HEK293 (cell line): ENCODE results near the gene CCDC117.
"Not testable (repeated sequence)": the region's sequence is repeated elsewhere in the genome, so short reads cannot be mapped to it uniquely, and the experiment has no call there.

Source experiments
- CTCF ChIA-PET: fragments of 350-600 bp; formaldehyde crosslinking; extraction: SDS; loops from one replicate; lab custom pipeline; 2021; ENCODE audit warnings: antibody characterized with exemption; lab: Yijun Ruan, JAX
- POLR2A ChIA-PET: fragments of 300-600 bp; formaldehyde crosslinking; extraction: SDS; loops from one replicate; lab custom pipeline; 2020; ENCODE audit warnings: antibody characterized with exemption, inconsistent platforms; lab: Yijun Ruan, JAX
- H3K27ac ChIP-seq: fragments of 200-500 bp; sonication (Bioruptor generic); 2 replicates; pipeline ENCODE4 v1.5.1; 2014; ENCODE audit warnings: low read depth, low read length, control low read depth, inconsistent platforms; ENCODE audit errors: extremely low read depth
- H3K36me3 ChIP-seq, 2 experiments: fragments of 200-500 bp in 1 of 2; sonication (Bioruptor generic) in 1 of 2; 1 replicate in 1 of 2; 2 replicates in 1 of 2; pipeline ENCODE4 v1.5.1; 2014 to 2017; ENCODE audit warnings: inconsistent platforms in 2 of 2, low read length in 2 of 2; ENCODE audit not compliant: control insufficient read depth in 2 of 2, insufficient read depth in 1 of 2
- H3K4me1 ChIP-seq: fragments of 200-500 bp; sonication (Bioruptor generic); 2 replicates; pipeline ENCODE4 v1.5.1; 2014; ENCODE audit warnings: mild to moderate bottlenecking, low read length, inconsistent platforms; ENCODE audit not compliant: control insufficient read depth, insufficient read depth
- H3K4me3 ChIP-seq: 2 replicates; pipeline ENCODE4 v1.5.1; 2011; ENCODE audit warnings: low read depth, mild to moderate bottlenecking, control low read depth, low read length, moderate library complexity
- H3K9me3 ChIP-seq: fragments of 200-500 bp; sonication (Bioruptor generic); 2 replicates; pipeline ENCODE4 v1.5.1; 2014; ENCODE audit warnings: low read depth, low read length, inconsistent platforms; ENCODE audit not compliant: control insufficient read depth, insufficient read depth
- GLI2 ChIP-seq: fragments of 450-650 bp; formaldehyde crosslinking; IDR thresholded peaks from 2 replicates; pipeline ENCODE4; 2017; ENCODE audit warnings: missing biosample characterization, missing genetic modification characterization, low read depth, borderline replicate concordance
- HOXA7 ChIP-seq: sonication (generic); formaldehyde crosslinking; IDR thresholded peaks from 2 replicates; pipeline ENCODE4 v1.8.1; 2022; ENCODE audit warnings: missing genetic modification reagents, borderline replicate concordance
- PATZ1 ChIP-seq: fragments of 450-650 bp; formaldehyde crosslinking; IDR thresholded peaks from 2 replicates; pipeline ENCODE4 v1.5.1; 2016; ENCODE audit warnings: missing biosample characterization, missing genetic modification characterization
- PBX3 ChIP-seq: sonication (generic); formaldehyde crosslinking; IDR thresholded peaks from 2 replicates; pipeline ENCODE4 v1.8.1; 2022; ENCODE audit warnings: mild to moderate bottlenecking, moderate library complexity, missing genetic modification reagents
- PRDM1 ChIP-seq: fragments of 450-650 bp; formaldehyde crosslinking; IDR thresholded peaks from 2 replicates; pipeline ENCODE4; 2016; ENCODE audit warnings: missing biosample characterization, missing genetic modification characterization
- SCRT2 ChIP-seq: fragments of 450-650 bp; formaldehyde crosslinking; IDR thresholded peaks from 2 replicates; pipeline ENCODE4 v1.5.1; 2016; ENCODE audit warnings: missing biosample characterization, missing genetic modification characterization
- WT1 ChIP-seq: fragments of 450-650 bp; formaldehyde crosslinking; IDR thresholded peaks from 2 replicates; pipeline ENCODE4 v1.5.1; 2016; ENCODE audit warnings: missing biosample characterization, missing genetic modification characterization
- ZBTB7A ChIP-seq: fragments of 450-650 bp; formaldehyde crosslinking; IDR thresholded peaks from 2 replicates; pipeline ENCODE4 v1.5.1; 2016; ENCODE audit warnings: low read depth, missing biosample characterization, missing genetic modification characterization
- ZNF121 ChIP-seq: fragments of 450-650 bp; formaldehyde crosslinking; IDR thresholded peaks from 2 replicates; pipeline ENCODE4 v1.5.1; 2016; ENCODE audit warnings: missing biosample characterization, missing genetic modification characterization
- ZNF133 ChIP-seq: fragments of 450-650 bp; formaldehyde crosslinking; IDR thresholded peaks from 2 replicates; pipeline ENCODE4 v1.5.1; 2016; ENCODE audit warnings: missing biosample characterization, missing genetic modification characterization
- ZNF146 ChIP-seq: fragments of 450-650 bp; formaldehyde crosslinking; IDR thresholded peaks from 2 replicates; pipeline ENCODE4 v1.5.1; 2016; ENCODE audit warnings: missing biosample characterization, missing genetic modification characterization
- ZNF324 ChIP-seq: fragments of 450-650 bp; formaldehyde crosslinking; IDR thresholded peaks from 2 replicates; pipeline ENCODE4 v1.5.1; 2016; ENCODE audit warnings: missing biosample characterization, missing genetic modification characterization
- ZNF335 ChIP-seq: fragments of 450-650 bp; formaldehyde crosslinking; conservative IDR thresholded peaks from 2 replicates; pipeline ENCODE4 v1.5.1; 2016; ENCODE audit warnings: missing biosample characterization, missing genetic modification characterization
- ZNF37A ChIP-seq: fragments of 450-650 bp; IDR thresholded peaks from 2 replicates; pipeline ENCODE4 v1.5.1; 2018; ENCODE audit warnings: missing biosample characterization, missing genetic modification characterization
- ZNF449 ChIP-seq: fragments of 450-650 bp; formaldehyde crosslinking; IDR thresholded peaks from 2 replicates; pipeline ENCODE4 v1.5.1; 2017; ENCODE audit warnings: missing biosample characterization, mild to moderate bottlenecking, missing genetic modification characterization, moderate library complexity
- ZNF600 ChIP-seq: fragments of 450-650 bp; formaldehyde crosslinking; IDR thresholded peaks from 2 replicates; pipeline ENCODE4 v1.5.1; 2016; ENCODE audit warnings: missing biosample characterization, missing genetic modification characterization
- ZNF610 ChIP-seq: fragments of 450-650 bp; formaldehyde crosslinking; IDR thresholded peaks from 2 replicates; pipeline ENCODE4 v1.5.1; 2016; ENCODE audit warnings: missing biosample characterization, missing genetic modification characterization, borderline replicate concordance
- ZNF623 ChIP-seq: fragments of 450-650 bp; formaldehyde crosslinking; IDR thresholded peaks from 2 replicates; pipeline ENCODE4 v1.5.1; 2016; ENCODE audit warnings: missing biosample characterization, missing genetic modification characterization
- ZNF692 ChIP-seq: fragments of 450-650 bp; formaldehyde crosslinking; IDR thresholded peaks from 2 replicates; pipeline ENCODE4 v1.5.1; 2016; ENCODE audit warnings: missing biosample characterization, missing genetic modification characterization
- ZNF707 ChIP-seq: fragments of 450-650 bp; formaldehyde crosslinking; IDR thresholded peaks from 2 replicates; pipeline ENCODE4 v1.5.1; 2016; ENCODE audit warnings: missing biosample characterization, missing genetic modification characterization
- ZNF792 ChIP-seq: fragments of 450-650 bp; formaldehyde crosslinking; IDR thresholded peaks from 2 replicates; pipeline ENCODE4 v1.5.1; 2016; ENCODE audit warnings: missing biosample characterization, missing genetic modification characterization
- ZNF837 ChIP-seq: fragments of 450-650 bp; formaldehyde crosslinking; IDR thresholded peaks from 2 replicates; pipeline ENCODE4 v1.5.1; 2016; ENCODE audit warnings: missing biosample characterization, missing genetic modification characterization
- ZSCAN30 ChIP-seq: fragments of 450-650 bp; IDR thresholded peaks from 2 replicates; pipeline ENCODE4 v1.5.1; 2018; ENCODE audit warnings: missing biosample characterization, mild to moderate bottlenecking, missing genetic modification characterization, moderate library complexity
- ZSCAN4 ChIP-seq: fragments of 450-650 bp; formaldehyde crosslinking; IDR thresholded peaks from 2 replicates; pipeline ENCODE4 v1.5.1; 2017; ENCODE audit warnings: missing biosample characterization, missing genetic modification characterization

The CCDC117 gene

GRCh38 chr22:28759861-28760560 is 12.5 kb upstream of the CCDC117 start (continued):
- no peak for TF ChIP-seq ZNF449 (tag by site-specific recombination)
- TF ChIP-seq WT1: peak; percentile 82
- no peak for TF ChIP-seq ZNF324 (tag by site-specific recombination)
- TF ChIP-seq PRDM1: peak; percentile 36; the same call in 1 of the 2 replicates

GRCh38 chr22:28761449-28761755 is 11.1 kb upstream of the CCDC117 start:
- H3K27ac ChIP-seq: no peak overlapping the region
- H3K36me3 ChIP-seq: no peaks in the 10 kb centered on the region; a peak in 1 of 3 replicates
- POLR2A ChIA-PET: interaction anchor here (1.0 to 2.6 kb wide), 2 partner anchors 11 kb away, joined by 3 to 10 read pairs; partner anchors contain the start of gene CCDC117
- H3K9me3 ChIP-seq: no peaks in the 10 kb centered on the region
- no peak overlapping the region for H3K4me3 ChIP-seq
- CTCF ChIA-PET: interaction anchor here (0.7 to 1.4 kb wide), 3 partner anchors 10 to 161 kb away, joined by 3 to 6 read pairs (median 3); no protein-coding TSS in a partner anchor
- TF ChIP-seq GLI2 (no peak), ZNF335 (no peak), ZNF837 (no peak), ZNF692 (no peak), ZSCAN30 (tag by site-specific recombination) (no peak)
- H3K4me1 ChIP-seq: peaks cover 10% of the 10 kb centered on the region

- ChIA-PET CTCF (interaction anchor here (1.1 kb wide), 1 partner anchor 11 kb away, joined by 3 read pairs; no protein-coding TSS in a partner anchor), POLR2A (interaction anchor here (1.0 to 2.6 kb wide), 2 partner anchors 10 to 12 kb away, joined by 3 to 10 read pairs; partner anchors contain the start of gene CCDC117)
- H3K36me3 ChIP-seq, H3K4me3 ChIP-seq, H3K27ac ChIP-seq, H3K4me1 ChIP-seq, H3K9me3 ChIP-seq: not testable (repeated sequence)
- TF ChIP-seq ZNF121 (tag by site-specific recombination): peak; percentile 58; the same call in 1 of the 2 replicates
Measured at GRCh38 chr22:28762000-28762399, 10.5 kb upstream of the CCDC117 start.

- H3K36me3 ChIP-seq: no peaks in the 10 kb centered on the region
- H3K27ac ChIP-seq: no peak overlapping the region
- POLR2A ChIA-PET: interaction anchor here (0.6 to 1.1 kb wide), 2 partner anchors 32 to 34 kb away, joined by 3 to 8 read pairs; partner anchors contain the start of gene XBP1
- CTCF ChIA-PET: interaction anchor here (0.6 kb wide), 2 partner anchors 32 to 1165 kb away, joined by 7 to 8 read pairs; no protein-coding TSS in a partner anchor
- no peak overlapping the region for H3K4me3 ChIP-seq
- no peaks in the 10 kb centered on the region for H3K9me3 ChIP-seq
- no peaks in the 10 kb centered on the region for H3K4me1 ChIP-seq
- TF ChIP-seq ZNF600 (tag by site-specific recombination): no peak
- no peak for TF ChIP-seq ZNF133
- no peak for TF ChIP-seq ZBTB7A
- no peak for TF ChIP-seq ZSCAN4
- no peak for TF ChIP-seq PBX3
- TF ChIP-seq ZNF623: no peak
- TF ChIP-seq ZNF792 (tag by site-specific recombination): no peak
- TF ChIP-seq ZNF37A: no peak
- TF ChIP-seq ZNF707 (tag by site-specific recombination): no peak
- no peak for TF ChIP-seq ZNF610 (tag by site-specific recombination)
- no peak for TF ChIP-seq ZNF146
- TF ChIP-seq HOXA7: no peak
- TF ChIP-seq SCRT2 (tag by site-specific recombination): no peak
- no peak for TF ChIP-seq PATZ1 (tag by site-specific recombination)
Measured at GRCh38 chr22:28766628-28767027, 5.9 kb upstream of the CCDC117 start.
